GM12878 (cell line): ENCODE data around the gene CEACAM1. TPM values are rescaled to one million over a fixed set of nuclear protein-coding genes. Genes with fewer than 3 reads are reported as not detected.

Source experiments
- ATAC-seq: fragments of 200-7000 bp; cut with Tn5 transposase; 3 replicates; pipeline ENCODE4 v1.9.1; 2020; ENCODE audit warnings: mild to moderate bottlenecking, moderate library complexity
- BruUV-seq: library from RNA; stranded (reverse); fragments of 400-500 nt; replicated peaks from 2 replicates; lab custom pipeline; 2021; lab: Mats Ljungman, UMichigan
- CTCF ChIA-PET: fragments of 300-600 bp; sonication (Branson Sonifier 250); formaldehyde crosslinking; extraction: SDS; loops from one replicate; lab custom pipeline; 2021; ENCODE audit warnings: inconsistent platforms; lab: Yijun Ruan, JAX
- POLR2A ChIA-PET: fragments of 350-600 bp; formaldehyde crosslinking; extraction: SDS; loops from one replicate; lab custom pipeline; 2021; ENCODE audit warnings: inconsistent platforms; lab: Charles Lee
- RAD21 ChIA-PET: fragments of 300-600 bp; sonication (Branson Sonifier 250); formaldehyde crosslinking; loops from one replicate; lab custom pipeline; 2023; ENCODE audit warnings: antibody characterized with exemption; ENCODE audit not compliant: unreplicated experiment; lab: Charles Lee
- SMC1A ChIA-PET: fragments of 300-600 bp; sonication (Branson Sonifier 250); formaldehyde crosslinking; loops from one replicate; lab custom pipeline; 2023; ENCODE audit not compliant: unreplicated experiment, uncharacterized antibody; lab: Charles Lee
- DNase-seq: peaks from one replicate; pipeline ENCODE4 v3.0.0-alpha.2; 2011; ENCODE audit warnings: low read depth, low spot score
- FAIRE-seq: peaks from 3 replicates; lab custom pipeline; 2011; peaks lifted over from hg19 to GRCh38; lab: Jason Lieb, UNC
- H2AFZ ChIP-seq: 2 replicates; pipeline ENCODE4 v1.6.0; 2011; ENCODE audit warnings: low read depth, low read length, control low read depth; ENCODE audit not compliant: control insufficient read depth
- H3K27ac ChIP-seq: 2 replicates; pipeline ENCODE4 v1.5.1; 2011; ENCODE audit warnings: control low read depth; ENCODE audit not compliant: control insufficient read depth, insufficient read depth
- H3K27me3 ChIP-seq, 2 experiments: replicated peaks in 1 of 2; 2 replicates each; pipeline versions ENCODE4 v1.6.0 to v1.6.1; 2011; ENCODE audit warnings: low read length in 1 of 2; ENCODE audit not compliant: control insufficient read depth in 2 of 2, insufficient read depth in 2 of 2
- H3K36me3 ChIP-seq, 2 experiments: 2 replicates each; pipeline ENCODE4 v1.5.1; 2011; ENCODE audit warnings: low read length in 1 of 2; ENCODE audit not compliant: control insufficient read depth in 2 of 2, insufficient read depth in 2 of 2
- H3K4me1 ChIP-seq: 2 replicates; pipeline ENCODE4 v1.6.1; 2011; ENCODE audit warnings: mild to moderate bottlenecking, low read length, moderate library complexity, mixed read lengths; ENCODE audit not compliant: control insufficient read depth, insufficient read depth
- H3K4me2 ChIP-seq: 2 replicates; pipeline ENCODE4 v1.6.0; 2011; ENCODE audit warnings: control low read depth; ENCODE audit not compliant: control insufficient read depth, insufficient read depth
- H3K4me3 ChIP-seq: fragments of 200-600 bp; sonication (generic); 2 replicates; pipeline ENCODE4 v1.5.1; 2016
- H3K79me2 ChIP-seq: 2 replicates; pipeline ENCODE4 v1.6.0; 2011; ENCODE audit warnings: low read length; ENCODE audit not compliant: control insufficient read depth, insufficient read depth
- H3K9ac ChIP-seq: 2 replicates; pipeline ENCODE4 v1.8.0; 2011; ENCODE audit warnings: low read length, control low read depth, mixed read lengths; ENCODE audit not compliant: control insufficient read depth, insufficient read depth
- H3K9me3 ChIP-seq: replicated peaks from 3 replicates; pipeline ENCODE4 v1.5.1; 2011; ENCODE audit warnings: mild to moderate bottlenecking, low read length; ENCODE audit not compliant: control insufficient read depth, insufficient read depth
- H4K20me1 ChIP-seq: 2 replicates; pipeline ENCODE4 v1.6.0; 2011; ENCODE audit not compliant: control insufficient read depth, insufficient read depth
- ASH2L ChIP-seq: fragments of 300-600, 200-600 bp; sonication (generic); IDR thresholded peaks from 2 replicates; pipeline ENCODE4 v1.6.1; 2017; ENCODE audit warnings: low read depth, mild to moderate bottlenecking, borderline replicate concordance
- EED ChIP-seq: sonication (generic); IDR thresholded peaks from 2 replicates; pipeline ENCODE4 v1.6.1; 2016; ENCODE audit warnings: antibody characterized with exemption, low read depth
- HDGF ChIP-seq: fragments of 450-650 bp; IDR thresholded peaks from 2 replicates; pipeline ENCODE4 v1.6.1; 2016; ENCODE audit warnings: antibody characterized with exemption
- IKZF2 ChIP-seq, 2 experiments: fragments of 450-650 bp; IDR thresholded peaks; 2 replicates each; pipeline ENCODE4 v1.6.1; 2017; ENCODE audit warnings: mild to moderate bottlenecking in 2 of 2, moderate library complexity in 2 of 2
- RAD51 ChIP-seq: fragments of 450-650 bp; IDR thresholded peaks from 2 replicates; pipeline ENCODE4 v1.6.1; 2016; ENCODE audit warnings: moderate library complexity, mild to moderate bottlenecking, inconsistent platforms
- RBBP5 ChIP-seq: fragments of 200-600 bp; sonication (generic); conservative IDR thresholded peaks from 2 replicates; pipeline ENCODE4 v1.6.1; 2016
- SP1 ChIP-seq: IDR thresholded peaks from one replicate; pipeline ENCODE4 v1.6.1; 2011; ENCODE audit warnings: low read depth, low read length
- SREBF2 ChIP-seq: IDR thresholded peaks from 2 replicates; pipeline ENCODE4 v1.6.1; 2012; ENCODE audit warnings: mild to moderate bottlenecking, low read length
- TARDBP ChIP-seq: IDR thresholded peaks from 2 replicates; pipeline ENCODE4 v1.6.1; 2016; ENCODE audit warnings: borderline replicate concordance
- ZNF207 ChIP-seq: fragments of 450-650 bp; IDR thresholded peaks from 2 replicates; pipeline ENCODE4 v1.6.1; 2014; ENCODE audit warnings: antibody characterized with exemption, mild to moderate bottlenecking, borderline replicate concordance
- WGBS: methylation state at CpG from one replicate; pipeline ENCODE4 v1.1.6; 2016; ENCODE audit warnings: low lambda C conversion rate; ENCODE audit not compliant: insufficient replicate concordance, insufficient coverage; ENCODE audit errors: missing lambda C conversion rate; 5-methylcytosine and 5-hydroxymethylcytosine counted together
- in situ Hi-C: fragments of 300-500 bp; cut with MboI; formaldehyde crosslinking; loops from 9 replicates; pipeline ENCODE4 v1.14.3; 2018; ENCODE audit warnings: mixed read lengths
- intact Hi-C: fragments of 100-400 bp; cut with micrococcal nuclease; formaldehyde crosslinking; loops from one replicate; pipeline ENCODE4 v1.14.2; 2022; ENCODE audit not compliant: unreplicated experiment
- polyA plus RNA-seq, 11 experiments: library from polyadenylated mRNA; depleted of rRNA in 4 of 11; unstranded in 6 of 11; stranded (reverse) in 5 of 11; fragments of >200 nt; fragmentation: Nextera tagmentation in 4 of 11; fragmentation: Illumina TruSeq in 1 of 11; extraction: Ambion mirVana in 4 of 11; extraction: Trizol in 1 of 11; gene quantifications; 1 replicate in 1 of 11; 2 replicates in 10 of 11; pipeline versions ENCODE4 v1.2.1 to v1.2.3, GENCODE V29; 2011 to 2016; ENCODE audit warnings: inconsistent platforms in 2 of 11, missing spikeins in 2 of 11, low read depth in 1 of 11
- total RNA-seq, 4 experiments: library from RNA; depleted of rRNA in 3 of 4; stranded (reverse); fragments of >200 nt in 3 of 4; fragmentation: Illumina TruSeq in 1 of 4; extraction: Trizol in 1 of 4; gene quantifications; 2 replicates each; pipeline versions ENCODE4 v1.2.1 to v1.2.3, GENCODE V29; 2013 to 2021
- TF ChIP-seq, protein P1 (sequence below): IDR thresholded peaks from 2 replicates; pipeline ENCODE4 v1.6.1; 2012; ENCODE audit warnings: low read length, inconsistent platforms
- TF ChIP-seq, protein P2 (sequence below): fragments of 450-650 bp; IDR thresholded peaks from 2 replicates; pipeline ENCODE4 v1.6.1; 2017; ENCODE audit warnings: mild to moderate bottlenecking, moderate library complexity
- TF ChIP-seq, protein P3 (sequence below): fragments of 450-650 bp; IDR thresholded peaks from 2 replicates; pipeline ENCODE4 v1.6.1; 2016; ENCODE audit warnings: mild to moderate bottlenecking, moderate library complexity, borderline replicate concordance

The CEACAM1 gene
- total and polyA plus RNA-seq, 10 of the 15 experiments (the other 5 are each of a cell fraction or from before 2014, with no cell fraction given), result 3.9 to 24.0 (median 6.5) TPM

DNA sequence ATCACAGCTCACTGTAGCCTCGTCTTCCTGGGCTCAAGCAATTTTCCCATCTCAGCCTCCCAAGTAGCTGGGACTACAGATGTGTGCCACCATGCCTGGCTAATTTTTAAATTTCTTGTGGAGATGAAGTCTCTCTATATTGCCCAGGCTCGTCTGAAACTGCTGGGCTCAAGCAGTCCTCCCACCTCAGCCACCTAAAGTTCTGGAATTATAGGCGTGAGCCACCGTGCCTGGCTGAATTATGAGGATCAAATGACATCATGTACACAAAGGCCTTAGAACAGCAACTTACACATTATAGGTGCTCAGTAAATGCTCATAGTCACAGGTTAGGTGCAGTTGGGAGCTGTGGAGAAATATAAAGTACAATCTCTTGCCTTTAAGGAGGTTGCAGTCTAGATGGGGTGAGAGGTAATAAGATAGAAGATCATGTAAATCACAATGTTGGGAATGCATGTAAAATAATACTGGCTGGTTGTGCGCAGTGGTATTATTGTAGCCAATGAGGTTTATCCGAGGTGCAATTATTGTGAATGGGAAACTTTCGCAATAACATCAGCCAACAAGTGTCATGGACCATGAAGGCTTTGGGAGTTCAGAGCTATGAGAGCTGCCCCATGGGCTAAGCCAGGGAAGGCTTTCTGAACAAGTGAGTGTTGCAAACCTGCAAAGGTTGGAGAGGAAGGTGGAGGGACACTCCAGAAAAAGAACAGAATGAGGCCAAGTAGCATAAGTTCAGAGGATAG is 55.7 kb downstream of the CEACAM1 start:
- Histone ChIP-seq H3K9me3 (no peaks in the 10 kb centered on the region), H2AFZ (no peak overlapping the region), H3K4me1 (peaks cover 3% of the 10 kb centered on the region), H3K79me2 (no peaks in the 10 kb centered on the region), H3K27ac (no peak overlapping the region), H3K36me3 (no peaks in the 10 kb centered on the region), H3K4me2 (no peak overlapping the region), H3K27me3 (no peaks in the 10 kb centered on the region), H4K20me1 (no peaks in the 10 kb centered on the region), H3K9ac (no peak overlapping the region), H3K4me3 (no peak overlapping the region)
- no peak for ATAC-seq
- SMC1A ChIA-PET, result interaction anchor here (0.5 to 3.7 kb wide), 4 partner anchors 22 to 1689 kb away, joined by 3 to 20 read pairs (median 3); partner anchors contain the start of gene CEACAM1
- in situ Hi-C loops, result no loop called here
- RAD21 ChIA-PET, result no interaction called here
- no TSS peak for BruUV-seq
- 57% methylated on average over 7 of the region's 7 CpGs for WGBS
- intact Hi-C loops, result no loop called here
- DNase-seq, result no peak
- CTCF ChIA-PET, result interaction anchor here (1.1 to 3.5 kb wide), 6 partner anchors 24 to 57 kb away, joined by 3 to 12 read pairs (median 3); partner anchors contain the start of gene CEACAM1
- FAIRE-seq, result no peak
- POLR2A ChIA-PET, result interaction anchor here (0.6 kb wide), 1 partner anchor 10 kb away, joined by 11 read pairs; no protein-coding TSS in a partner anchor
- no peak for TF ChIP-seq ZNF207
- TF ChIP-seq SREBF2, result no peak
- TF ChIP-seq TARDBP, result no peak
- TF ChIP-seq IKZF2 (IDR thresholded peaks at IDR 0.05), result no peak
- no peak for TF ChIP-seq ASH2L
- TF ChIP-seq HDGF, result no peak
- TF ChIP-seq, protein P1, sequence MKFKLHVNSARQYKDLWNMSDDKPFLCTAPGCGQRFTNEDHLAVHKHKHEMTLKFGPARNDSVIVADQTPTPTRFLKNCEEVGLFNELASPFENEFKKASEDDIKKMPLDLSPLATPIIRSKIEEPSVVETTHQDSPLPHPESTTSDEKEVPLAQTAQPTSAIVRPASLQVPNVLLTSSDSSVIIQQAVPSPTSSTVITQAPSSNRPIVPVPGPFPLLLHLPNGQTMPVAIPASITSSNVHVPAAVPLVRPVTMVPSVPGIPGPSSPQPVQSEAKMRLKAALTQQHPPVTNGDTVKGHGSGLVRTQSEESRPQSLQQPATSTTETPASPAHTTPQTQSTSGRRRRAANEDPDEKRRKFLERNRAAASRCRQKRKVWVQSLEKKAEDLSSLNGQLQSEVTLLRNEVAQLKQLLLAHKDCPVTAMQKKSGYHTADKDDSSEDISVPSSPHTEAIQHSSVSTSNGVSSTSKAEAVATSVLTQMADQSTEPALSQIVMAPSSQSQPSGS, result no peak
- no peak for TF ChIP-seq RBBP5
- TF ChIP-seq SP1, result no peak
- no peak for TF ChIP-seq EED
- TF ChIP-seq, protein P2, sequence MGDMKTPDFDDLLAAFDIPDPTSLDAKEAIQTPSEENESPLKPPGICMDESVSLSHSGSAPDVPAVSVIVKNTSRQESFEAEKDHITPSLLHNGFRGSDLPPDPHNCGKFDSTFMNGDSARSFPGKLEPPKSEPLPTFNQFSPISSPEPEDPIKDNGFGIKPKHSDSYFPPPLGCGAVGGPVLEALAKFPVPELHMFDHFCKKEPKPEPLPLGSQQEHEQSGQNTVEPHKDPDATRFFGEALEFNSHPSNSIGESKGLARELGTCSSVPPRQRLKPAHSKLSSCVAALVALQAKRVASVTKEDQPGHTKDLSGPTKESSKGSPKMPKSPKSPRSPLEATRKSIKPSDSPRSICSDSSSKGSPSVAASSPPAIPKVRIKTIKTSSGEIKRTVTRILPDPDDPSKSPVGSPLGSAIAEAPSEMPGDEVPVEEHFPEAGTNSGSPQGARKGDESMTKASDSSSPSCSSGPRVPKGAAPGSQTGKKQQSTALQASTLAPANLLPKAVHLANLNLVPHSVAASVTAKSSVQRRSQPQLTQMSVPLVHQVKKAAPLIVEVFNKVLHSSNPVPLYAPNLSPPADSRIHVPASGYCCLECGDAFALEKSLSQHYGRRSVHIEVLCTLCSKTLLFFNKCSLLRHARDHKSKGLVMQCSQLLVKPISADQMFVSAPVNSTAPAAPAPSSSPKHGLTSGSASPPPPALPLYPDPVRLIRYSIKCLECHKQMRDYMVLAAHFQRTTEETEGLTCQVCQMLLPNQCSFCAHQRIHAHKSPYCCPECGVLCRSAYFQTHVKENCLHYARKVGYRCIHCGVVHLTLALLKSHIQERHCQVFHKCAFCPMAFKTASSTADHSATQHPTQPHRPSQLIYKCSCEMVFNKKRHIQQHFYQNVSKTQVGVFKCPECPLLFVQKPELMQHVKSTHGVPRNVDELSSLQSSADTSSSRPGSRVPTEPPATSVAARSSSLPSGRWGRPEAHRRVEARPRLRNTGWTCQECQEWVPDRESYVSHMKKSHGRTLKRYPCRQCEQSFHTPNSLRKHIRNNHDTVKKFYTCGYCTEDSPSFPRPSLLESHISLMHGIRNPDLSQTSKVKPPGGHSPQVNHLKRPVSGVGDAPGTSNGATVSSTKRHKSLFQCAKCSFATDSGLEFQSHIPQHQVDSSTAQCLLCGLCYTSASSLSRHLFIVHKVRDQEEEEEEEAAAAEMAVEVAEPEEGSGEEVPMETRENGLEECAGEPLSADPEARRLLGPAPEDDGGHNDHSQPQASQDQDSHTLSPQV, result no peak
- no peak for TF ChIP-seq RAD51
- TF ChIP-seq, protein P3, sequence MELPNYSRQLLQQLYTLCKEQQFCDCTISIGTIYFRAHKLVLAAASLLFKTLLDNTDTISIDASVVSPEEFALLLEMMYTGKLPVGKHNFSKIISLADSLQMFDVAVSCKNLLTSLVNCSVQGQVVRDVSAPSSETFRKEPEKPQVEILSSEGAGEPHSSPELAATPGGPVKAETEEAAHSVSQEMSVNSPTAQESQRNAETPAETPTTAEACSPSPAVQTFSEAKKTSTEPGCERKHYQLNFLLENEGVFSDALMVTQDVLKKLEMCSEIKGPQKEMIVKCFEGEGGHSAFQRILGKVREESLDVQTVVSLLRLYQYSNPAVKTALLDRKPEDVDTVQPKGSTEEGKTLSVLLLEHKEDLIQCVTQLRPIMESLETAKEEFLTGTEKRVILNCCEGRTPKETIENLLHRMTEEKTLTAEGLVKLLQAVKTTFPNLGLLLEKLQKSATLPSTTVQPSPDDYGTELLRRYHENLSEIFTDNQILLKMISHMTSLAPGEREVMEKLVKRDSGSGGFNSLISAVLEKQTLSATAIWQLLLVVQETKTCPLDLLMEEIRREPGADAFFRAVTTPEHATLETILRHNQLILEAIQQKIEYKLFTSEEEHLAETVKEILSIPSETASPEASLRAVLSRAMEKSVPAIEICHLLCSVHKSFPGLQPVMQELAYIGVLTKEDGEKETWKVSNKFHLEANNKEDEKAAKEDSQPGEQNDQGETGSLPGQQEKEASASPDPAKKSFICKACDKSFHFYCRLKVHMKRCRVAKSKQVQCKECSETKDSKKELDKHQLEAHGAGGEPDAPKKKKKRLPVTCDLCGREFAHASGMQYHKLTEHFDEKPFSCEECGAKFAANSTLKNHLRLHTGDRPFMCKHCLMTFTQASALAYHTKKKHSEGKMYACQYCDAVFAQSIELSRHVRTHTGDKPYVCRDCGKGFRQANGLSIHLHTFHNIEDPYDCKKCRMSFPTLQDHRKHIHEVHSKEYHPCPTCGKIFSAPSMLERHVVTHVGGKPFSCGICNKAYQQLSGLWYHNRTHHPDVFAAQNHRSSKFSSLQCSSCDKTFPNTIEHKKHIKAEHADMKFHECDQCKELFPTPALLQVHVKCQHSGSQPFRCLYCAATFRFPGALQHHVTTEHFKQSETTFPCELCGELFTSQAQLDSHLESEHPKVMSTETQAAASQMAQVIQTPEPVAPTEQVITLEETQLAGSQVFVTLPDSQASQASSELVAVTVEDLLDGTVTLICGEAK, result no peak
